ENCODE measurements around the gene LTBP2.

LTBP2 gene

DNA sequence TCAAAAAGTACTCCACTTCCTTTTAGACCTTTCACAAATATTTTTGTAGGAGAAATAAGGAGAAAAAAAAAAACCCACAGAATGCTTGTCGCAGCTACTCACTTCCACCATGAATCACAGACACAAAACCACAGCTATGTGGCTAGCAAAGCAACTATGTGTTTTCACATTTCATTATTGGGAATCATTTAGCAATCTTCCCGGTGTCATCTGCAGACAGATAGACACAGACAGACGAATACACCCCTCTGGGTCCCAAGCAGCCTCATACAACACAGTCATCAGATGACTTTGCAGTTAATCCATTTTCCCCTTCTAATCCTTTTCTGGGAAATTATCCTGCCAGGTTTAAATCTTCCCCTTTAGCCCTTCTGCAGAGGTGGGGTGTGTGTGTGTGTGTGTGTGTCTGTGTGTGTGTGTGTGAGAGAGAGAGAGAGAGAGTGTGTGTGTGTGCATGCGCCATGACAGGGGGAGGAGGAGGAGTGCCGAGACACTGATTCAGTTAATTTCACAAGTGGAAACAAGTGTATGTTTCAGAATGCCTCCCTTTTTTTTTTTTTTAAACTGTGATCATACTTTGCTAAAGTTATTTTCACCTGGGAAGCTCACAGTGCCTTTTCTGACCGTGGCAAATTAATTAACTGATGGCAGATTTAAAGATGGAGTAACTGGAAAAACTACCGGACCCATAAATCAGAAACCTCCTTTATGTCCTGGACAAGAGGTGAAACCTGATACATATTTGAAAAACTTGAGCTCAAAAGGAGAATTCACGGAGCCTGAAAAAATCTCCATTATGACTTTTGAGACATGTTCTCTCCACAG lies 39.9 kb downstream of the LTBP2 start:
- DNase-seq (ENCODE audit: low read depth in 3 of 3) = no peak

DNA sequence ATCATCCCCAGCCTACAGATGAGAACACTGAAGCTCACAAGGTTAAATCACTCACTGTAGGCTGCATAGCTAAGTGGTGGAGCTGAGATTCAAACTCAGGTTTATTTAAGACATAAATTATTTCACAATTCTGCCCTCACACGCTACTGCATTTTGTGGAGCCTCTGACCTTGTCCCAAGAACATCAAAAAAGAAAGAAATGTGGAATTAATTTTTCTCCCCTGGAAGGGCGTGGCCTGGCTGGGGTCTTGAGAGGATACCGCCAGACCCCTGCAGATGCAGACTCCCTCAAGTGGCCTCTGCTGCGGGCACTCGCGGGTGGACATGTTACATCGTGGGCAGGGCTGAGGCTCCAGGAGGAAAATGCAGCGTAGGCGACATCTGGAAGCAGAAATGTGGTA lies 40.6 kb downstream of the LTBP2 start:
- no peak for DNase-seq (ENCODE audit: low read depth in 3 of 3)

DNA sequence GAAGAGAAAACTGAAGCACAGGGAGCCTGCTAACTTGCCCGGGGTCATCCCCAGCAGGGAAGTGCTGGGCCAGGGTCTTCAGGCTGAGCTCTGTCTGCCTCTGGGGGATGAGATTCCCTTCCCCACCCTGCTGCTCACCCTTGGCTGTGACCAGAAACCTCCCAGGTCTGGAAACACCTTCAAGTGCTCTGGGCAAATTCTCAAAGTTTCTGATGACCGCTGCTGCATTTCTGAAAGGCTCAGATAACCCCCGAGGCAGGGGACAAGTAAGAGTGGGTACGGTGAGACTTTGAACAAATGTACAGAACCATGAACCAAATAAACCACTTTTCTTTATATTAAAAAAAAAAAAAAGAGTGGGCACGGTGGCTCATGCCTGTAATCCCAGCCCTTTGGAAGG lies 41.3 kb downstream of the LTBP2 start:
- DNase-seq (ENCODE audit: low read depth in 3 of 3) = no peak

DNA sequence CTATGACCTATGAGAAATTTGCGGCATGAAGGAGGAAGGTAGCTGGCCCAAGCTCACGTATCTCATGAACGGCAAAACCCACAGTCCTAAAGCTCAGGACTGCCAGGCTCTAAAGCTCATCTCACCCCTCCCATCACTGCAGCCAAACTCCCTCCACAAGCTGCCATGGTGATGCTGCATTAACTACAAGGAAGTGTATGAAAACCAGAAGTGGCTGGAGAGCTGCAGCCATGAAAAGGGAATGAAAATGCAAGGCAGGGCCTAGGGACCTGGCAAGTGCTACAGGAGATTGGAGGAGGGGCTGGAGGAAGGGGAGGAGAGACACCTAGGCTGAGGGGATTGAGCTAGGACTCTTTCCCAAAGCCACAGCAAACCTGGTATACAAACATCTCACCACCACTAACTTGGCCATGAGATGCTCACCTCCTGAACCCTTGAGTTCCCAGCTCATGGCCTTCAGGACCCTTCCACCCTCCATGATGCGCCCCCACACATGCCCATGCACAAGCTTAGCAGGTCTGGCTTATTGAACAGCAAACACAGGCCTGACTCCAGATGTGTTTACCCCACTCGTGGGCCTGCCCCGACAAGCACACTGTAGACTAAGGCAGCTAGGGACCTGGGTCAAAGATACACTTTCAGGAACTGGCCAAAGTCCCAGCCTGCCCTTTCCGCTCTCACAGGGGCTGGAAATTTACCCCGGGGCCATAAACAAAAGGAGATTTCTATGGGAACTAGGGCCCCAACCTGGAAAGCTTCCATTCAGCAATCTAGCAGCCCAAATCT lies 42.0 kb downstream of the LTBP2 start:
- DNase-seq (ENCODE audit: low read depth in 3 of 3) = no peak

DNA sequence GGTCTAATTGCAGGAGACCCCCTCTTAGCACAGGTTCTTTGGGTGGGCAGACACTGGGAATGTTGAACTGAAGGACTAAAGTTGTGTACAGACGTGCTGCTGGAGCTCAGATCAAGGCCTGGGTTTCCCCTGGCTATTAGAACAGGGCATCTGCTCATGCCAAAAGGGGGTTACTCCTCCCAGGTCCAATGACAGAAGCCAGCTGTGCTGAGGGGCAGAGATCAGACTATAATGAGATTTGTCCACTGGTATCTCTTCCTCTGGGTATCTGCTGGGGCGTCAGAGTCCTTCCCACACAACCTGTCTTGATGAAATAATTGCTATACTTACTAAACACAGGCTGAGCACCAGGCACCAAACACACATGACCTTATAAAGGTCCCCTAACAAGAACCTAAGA lies 42.6 kb downstream of the LTBP2 start:
- no peak for DNase-seq (ENCODE audit: low read depth in 3 of 3)

DNA sequence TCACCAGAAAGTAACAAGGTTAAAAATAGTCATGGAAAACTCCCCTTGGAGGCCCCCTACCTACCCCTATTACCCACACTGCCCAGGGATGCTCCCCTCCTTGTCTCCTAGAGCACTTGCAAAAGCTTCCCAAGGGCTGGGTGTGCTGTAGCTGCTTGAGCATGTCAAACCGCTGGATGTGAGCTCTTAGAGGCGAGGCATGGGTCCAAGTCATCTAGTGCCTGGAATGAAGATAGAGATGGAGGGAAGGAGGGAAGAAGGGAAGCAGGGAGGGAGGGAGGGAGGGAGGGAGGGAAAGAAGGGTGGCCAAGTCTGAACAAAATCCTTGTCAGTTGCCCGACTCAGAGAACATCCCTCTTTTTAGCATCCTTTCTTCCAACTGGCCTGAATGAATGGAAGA lies 43.1 kb downstream of the LTBP2 start:
- no peak for DNase-seq (ENCODE audit: low read depth in 3 of 3)

DNA sequence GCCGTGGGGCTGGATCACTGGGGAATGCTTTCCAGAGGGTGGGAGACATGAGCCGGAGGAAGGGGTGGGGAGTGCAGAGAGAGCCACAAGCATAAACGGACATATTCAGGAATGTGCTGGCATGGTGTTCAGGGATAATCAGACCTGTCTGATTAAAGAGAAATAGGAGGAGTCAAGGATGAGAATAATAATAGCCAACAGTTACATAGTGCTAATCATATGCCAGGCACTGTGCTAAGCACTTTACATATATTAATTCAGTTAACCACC lies 43.7 kb downstream of the LTBP2 start:
- DNase-seq (ENCODE audit: low read depth in 3 of 3) = no peak

DNA sequence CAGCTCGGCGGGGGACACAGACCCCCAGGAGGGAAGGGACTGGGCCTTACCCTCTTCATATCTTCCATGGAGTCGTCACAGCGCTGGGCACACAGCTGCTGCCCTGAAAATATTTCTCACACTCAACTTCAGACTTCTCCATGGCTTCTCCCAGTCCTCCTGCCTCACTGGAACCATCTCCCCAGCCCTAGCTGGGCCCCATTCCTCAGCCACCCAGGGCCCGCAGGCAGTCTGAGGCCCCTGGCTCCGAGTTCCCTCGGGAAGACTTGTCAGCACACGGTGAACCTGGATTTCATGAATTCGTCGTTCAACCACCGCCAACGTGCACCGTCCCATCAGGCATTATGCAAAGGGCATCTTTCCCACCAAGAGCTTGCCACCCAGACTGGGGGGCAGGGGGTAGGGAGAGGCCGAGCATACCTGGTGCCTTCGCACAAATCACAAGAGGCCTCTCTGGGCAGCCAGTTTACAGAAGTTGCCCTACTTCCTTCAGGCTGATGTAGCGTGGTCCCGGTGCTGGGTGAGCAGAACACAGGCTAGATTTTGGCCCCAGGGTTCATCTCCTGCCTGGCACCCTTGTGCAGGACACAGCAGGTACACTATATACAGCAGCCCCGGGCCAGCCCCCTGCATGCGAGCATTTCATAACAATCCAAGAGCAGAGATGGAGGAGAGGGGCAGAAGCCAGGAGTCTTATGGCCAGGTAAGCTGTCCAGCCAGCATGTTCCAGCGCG lies 44.2 kb downstream of the LTBP2 start:
- no peak for DNase-seq (ENCODE audit: low read depth in 3 of 3)

DNA sequence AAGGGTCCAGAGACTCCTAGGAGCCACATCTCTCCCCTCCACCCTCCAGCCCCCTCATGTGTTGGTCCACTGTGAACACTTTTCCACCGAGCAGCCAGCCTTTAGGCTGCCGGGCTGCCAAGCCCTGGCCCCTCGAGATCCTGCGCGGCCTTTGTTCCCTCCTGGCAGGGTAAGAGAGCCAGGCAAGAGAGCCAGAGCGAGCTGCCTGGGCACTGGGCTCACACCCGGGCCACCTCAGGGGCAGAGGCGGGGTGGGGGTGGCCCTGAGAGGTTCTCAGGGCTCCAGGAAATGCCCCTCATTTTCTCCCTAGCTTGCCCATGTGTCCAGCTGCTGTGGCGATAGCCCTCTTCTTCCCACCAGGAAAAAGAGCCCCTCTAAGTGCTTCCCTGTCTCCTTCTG lies 44.8 kb downstream of the LTBP2 start:
- no peak for DNase-seq (ENCODE audit: low read depth in 3 of 3)

DNA sequence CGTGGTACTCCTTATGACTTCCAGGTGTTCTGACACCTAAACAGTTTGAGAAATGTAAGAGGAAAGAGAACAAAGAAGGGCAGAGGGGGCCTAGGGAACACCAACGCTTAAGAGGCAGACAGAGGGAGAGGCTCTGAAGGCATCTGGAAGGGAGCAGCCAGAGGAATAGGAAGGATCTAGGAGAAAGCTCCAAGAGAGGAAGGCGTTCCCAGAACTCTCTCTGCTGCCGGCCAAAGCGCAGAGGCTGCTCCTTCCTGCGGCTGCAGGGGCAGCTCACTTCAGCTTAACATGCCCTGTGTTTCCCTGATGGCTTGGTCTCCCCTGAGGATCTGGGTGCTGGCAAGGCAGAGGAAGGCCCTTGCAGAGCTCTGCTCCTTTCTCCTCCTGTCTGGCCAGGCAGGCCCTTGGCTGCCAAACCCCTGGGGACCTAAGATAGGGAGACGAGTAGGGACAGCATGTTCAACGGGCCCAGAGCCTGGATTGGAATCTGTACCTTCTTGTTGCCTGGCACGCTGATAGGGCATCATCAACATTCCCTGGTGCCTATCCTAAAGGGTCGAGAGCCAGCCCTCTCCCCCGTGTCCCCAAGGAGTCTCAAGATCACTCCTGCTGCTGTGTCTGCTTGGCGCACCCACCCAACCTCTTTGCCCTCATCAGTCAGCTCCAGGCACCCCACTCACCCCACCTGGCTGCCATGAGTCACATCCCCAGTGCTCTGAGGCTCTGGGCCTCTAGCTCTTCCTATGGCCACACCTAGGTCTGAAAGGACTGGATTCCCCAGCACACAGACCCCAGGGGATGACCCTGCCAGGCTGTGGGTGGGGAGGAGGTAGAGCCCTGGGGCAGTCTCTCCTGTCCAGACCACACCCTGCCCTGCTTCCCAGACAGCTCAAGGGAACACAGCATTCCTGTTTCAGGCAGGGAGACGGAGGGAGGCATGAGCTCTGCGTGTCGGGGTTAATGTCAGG lies 45.6 kb downstream of the LTBP2 start:
- no peak for DNase-seq (ENCODE audit: low read depth in 3 of 3)

DNA sequence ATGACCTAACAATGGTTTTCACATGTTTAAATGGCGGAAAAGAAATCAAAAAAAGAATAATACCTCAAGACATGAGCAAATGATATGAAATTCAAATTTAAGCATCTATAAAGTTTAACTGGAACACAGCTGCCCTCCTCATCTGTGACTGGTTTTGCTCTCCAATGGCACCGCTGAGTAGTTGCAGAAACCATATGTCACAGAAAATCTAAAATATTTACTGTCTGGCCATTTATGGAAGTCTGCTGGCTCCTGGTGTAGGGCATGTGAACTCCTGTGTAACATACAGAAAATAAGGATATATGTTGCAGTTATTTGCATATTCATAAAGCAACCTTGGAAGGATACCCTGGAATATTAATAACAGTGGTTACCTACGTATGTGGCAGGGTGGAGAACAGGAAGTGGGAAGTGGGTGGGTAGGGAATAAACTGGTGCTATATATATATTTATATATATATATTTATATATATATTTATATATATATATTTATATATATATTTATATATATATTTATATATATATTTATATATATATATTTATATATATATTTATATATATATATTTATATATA lies 48.4 kb downstream of the LTBP2 start:
- DNase-seq (ENCODE audit: low read depth in 3 of 3) = no peak

DNA sequence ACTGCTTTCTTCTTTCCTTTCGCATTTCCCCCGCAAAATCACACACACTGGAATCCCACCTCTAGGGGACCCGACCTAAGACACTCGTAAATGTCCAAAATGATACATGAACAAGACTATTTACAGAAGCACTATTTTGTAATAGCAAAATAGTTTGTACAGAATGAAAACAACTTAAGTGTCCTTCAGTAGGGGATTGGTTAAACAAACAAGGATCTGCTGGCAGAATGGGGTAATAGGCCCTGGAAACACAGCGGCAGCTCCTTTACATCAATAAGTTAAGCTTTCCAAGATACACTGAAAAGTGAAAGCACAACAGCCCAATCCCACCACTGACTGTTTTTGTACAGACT lies 48.8 kb downstream of the LTBP2 start:
- DNase-seq (ENCODE audit: low read depth in 3 of 3) = no peak

DNA sequence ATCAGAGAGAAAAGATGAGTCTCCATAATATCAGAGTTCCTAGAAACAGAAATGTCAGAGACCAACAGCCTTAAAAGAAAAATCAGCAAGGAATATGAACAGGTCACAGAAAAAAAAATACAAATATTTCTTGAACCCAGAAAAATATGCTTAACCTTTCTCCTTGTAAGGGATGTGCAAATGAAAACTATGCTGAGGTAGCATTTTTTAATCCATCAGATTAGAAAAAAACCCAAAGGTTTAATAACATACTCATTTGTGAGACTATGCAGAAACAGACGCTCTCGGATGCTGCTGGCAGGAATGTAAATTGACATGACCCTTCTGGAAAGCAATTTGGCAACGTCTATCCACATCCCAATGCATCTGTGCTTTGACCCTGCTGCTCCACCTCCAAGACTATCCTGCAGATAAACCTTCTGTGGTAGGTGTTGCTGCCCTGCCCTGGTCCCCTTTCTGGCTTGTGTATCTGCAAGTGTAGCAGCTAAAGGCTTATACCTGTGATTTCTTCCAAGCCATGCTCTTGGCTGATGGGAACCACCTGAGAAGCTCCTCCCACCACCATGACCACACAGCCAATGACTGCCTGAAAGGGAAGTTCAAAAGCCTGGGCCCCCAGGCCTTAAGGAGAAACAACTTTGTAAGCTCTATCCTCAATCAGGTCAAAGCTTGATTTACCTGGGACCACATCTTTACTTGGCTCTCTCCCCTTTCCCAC lies 49.4 kb downstream of the LTBP2 start:
- no peak for DNase-seq (ENCODE audit: low read depth in 3 of 3)

DNA sequence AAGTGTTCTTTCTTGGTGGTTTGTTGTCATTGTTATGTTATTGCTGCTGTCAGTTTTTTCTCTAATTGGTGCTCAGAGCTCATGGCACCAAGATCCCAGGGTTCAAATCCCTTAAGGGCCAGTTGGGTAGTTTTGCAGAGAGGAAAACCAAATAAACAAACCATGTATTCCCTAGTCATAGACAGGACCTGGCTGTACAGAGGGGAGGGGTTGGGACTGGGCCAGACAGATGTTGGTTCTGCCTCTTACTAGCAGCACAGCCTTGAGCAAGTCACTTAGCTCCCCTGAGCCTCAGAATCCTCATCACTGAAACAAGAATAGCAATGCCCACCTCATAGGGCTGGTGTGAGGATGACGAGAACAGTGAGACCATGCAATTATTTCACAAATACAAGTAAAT lies 53.4 kb downstream of the LTBP2 start:
- no peak for DNase-seq (ENCODE audit: low read depth in 3 of 3)

DNA sequence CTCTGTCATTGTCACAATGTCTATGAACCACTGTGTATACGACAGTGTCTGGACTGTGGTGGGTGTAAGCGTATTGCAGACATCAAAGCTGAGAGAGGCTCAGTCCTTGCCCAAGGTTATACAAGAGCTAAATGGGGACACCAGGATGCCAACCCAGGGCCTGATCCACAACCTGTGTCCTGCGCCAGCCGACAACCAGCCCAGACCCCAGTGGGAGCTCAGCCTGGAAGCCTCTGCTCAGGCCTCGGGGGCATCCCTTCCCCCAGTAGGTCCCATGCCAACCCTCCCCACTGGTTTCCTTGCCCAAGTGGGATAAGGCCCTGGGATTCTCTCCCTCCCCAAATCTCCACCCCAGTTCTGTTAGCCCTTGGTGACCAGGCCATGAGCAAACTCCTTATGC lies 54.3 kb downstream of the LTBP2 start:
- DNase-seq (ENCODE audit: low read depth in 3 of 3) = no peak

DNA sequence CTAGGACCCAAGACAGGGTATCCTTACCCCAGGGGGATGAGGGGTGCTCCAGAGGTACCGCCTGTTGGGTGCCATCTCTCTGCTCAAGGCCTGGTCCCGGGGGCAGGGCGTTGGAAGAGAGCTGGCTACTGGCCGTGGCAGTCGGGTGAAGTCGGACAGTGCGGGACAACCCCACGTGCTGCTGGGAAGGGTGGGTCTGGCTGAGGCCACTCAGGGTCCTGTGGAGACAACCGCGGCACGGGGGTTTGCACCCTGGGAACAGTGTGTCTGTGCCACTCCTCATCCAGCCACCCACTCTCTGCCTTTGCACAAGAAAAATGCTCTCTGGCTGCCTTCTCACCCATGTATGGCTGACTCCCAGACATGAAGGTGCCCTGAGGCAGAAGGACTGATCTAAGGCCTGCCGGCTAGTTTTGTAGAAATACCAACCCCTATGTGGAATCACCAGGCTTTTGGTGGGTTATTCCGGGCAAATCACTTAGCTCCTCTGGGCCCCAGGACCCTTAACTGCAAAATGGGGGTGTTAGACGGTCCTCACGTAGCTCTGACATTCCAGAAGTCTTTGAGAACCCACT lies 56.5 kb downstream of the LTBP2 start:
- no peak for DNase-seq (ENCODE audit: low read depth in 3 of 3)

DNA sequence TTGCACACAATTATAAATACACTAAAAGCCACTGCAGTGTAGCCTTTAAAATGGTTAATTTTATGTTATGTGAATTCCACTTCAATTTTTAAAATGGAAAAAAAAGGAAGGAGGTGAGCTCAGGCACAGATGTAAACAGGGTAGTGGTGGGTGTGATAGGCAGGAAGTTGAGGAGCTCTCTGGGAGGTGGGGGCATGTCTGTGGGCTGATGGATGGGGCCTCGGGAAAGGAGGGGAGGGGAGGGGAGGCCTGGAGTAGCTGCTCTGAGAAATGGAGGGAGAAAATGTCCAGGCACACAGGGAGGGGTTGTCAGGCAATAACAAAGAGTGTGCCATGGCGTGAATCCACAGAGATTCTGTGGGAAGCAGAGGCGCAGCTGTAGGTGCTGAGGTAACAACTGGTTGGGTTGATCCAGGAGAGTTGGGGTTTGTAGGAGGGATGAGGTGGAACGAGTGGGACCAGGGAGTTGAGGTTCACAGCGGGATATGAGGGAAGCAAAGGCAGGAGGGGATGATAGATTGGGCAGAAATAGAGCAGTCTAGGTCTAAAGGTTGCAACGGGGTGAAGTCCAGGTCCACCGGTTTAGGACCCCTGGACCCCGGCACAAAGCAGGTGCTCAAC lies 57.2 kb downstream of the LTBP2 start:
- no peak for DNase-seq (ENCODE audit: low read depth in 3 of 3)

DNA sequence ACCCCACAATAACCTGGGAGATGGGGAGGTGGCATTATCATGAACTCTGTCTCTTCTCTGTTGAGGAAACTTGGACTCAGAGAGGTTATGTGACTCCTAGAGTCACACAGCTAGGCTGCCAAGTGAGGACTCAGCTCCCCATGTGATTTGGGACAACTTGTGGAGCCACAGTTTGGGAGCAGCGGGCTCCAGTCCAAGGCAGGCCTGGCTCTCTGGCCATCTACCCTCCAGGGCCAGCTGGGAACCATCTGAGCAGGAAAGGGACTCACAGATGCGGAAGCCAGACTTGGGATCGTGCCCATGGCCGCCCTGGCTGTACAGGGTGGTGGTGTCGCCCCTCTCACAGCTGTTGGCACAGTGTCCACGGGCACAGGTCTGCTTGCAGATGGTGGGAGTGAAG lies 59.4 kb downstream of the LTBP2 start:
- no peak for DNase-seq (ENCODE audit: low read depth in 3 of 3)

DNA sequence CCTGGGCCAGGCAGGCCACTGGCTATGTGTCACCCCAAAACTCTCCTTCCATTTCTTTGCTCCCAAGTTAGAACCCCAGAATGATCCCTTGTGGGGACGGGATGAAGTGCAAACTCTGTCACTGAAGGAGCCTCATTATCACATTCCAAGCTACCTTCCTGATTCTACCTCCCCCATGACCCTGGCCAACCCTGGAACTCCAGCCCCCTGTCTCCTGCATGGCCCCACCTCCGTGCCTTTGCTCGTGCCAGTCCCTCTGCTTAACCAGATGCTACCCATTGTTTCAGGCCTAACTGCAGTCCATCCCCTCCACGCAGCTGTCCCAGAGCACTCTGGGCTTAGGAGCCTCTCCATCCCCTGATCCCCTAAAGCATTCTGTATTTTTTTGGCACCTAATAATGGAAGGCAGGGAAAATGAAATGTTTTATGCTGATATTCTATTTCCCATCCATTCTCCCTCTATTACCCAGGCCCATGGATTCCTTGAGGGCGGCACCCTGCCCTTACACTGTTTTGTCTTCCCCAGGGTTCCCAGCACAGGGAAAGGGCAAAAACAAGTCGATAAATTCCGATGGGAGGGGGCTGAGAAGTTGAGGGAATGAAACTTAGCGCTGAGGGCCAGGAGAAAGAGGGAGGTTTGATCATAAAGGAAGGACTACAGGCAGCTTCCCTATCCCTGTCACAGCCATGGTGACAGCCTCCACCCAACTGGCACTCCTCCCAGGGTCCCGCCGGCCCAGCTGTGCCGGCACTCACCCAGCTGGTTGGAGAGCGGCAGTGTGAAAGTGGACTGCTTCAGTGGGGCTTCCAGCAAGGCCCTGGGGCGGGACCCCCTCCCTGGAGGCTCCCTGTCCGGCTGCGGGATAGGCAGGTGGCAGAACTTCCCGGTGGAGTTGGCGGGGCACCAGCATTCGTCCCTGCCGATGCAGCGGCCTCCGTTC lies 60.3 kb downstream of the LTBP2 start:
- no peak for DNase-seq (ENCODE audit: low read depth in 3 of 3)
